Head of caudate nucleus (tissue), 42 donors: ENCODE data around the gene SOX11.
A peak's percentile ranks its signal among the peaks of the same experiment; 100 is the strongest.

ENCODE experiments used
- DNase-seq, 42 donors: peaks; one replicate each; pipeline versions ENCODE4 v3.0.0 to v3.0.0-alpha.2; 2020 to 2021; ENCODE audit warnings: mixed read lengths in 7 of 42
- intact Hi-C: fragments of 100-400 bp; cut with DNase I; formaldehyde crosslinking; loops from one replicate; pipeline ENCODE4 v1.15.0; 2022

SOX11 gene

GRCh38 chr2:5690718-5691220, 1.4 kb upstream of the SOX11 start:
- intact Hi-C loops = no loop called here
- peak in 6 of 42 donors; percentile 6 to 29 (median 12) for DNase-seq

- intact Hi-C loops = no loop called here
- DNase-seq = peak in 36 of 42 donors; percentile 23 to 81 (median 54)
Measured at GRCh38 chr2:5691221-5691984, 781 bp upstream of the SOX11 start.

GRCh38 chr2:5692561-5693286, 540 bp downstream of the SOX11 start:
- DNase-seq = peak in 14 of 42 donors; percentile 4 to 44 (median 16)
- intact Hi-C loops = no loop called here

GRCh38 chr2:5693287-5694201, 1.4 kb downstream of the SOX11 start:
- intact Hi-C loops = no loop called here
- DNase-seq = peak in 35 of 42 donors; percentile 15 to 68 (median 43)

GRCh38 chr2:5694306-5694705, 2.1 kb downstream of the SOX11 start:
- DNase-seq = no peak
- intact Hi-C loops = no loop called here

- DNase-seq = peak in 36 of 42 donors; percentile 25 to 64 (median 42)
- intact Hi-C loops = no loop called here
Measured at GRCh38 chr2:5695654-5696403, 3.6 kb downstream of the SOX11 start.

- DNase-seq = peak in 33 of 42 donors; percentile 17 to 68 (median 46)
- intact Hi-C loops = no loop called here
Measured at GRCh38 chr2:5696404-5696944, 4.3 kb downstream of the SOX11 start.

GRCh38 chr2:5696945-5697521, 4.8 kb downstream of the SOX11 start:
- intact Hi-C loops = no loop called here
- peak in 36 of 42 donors; percentile 26 to 72 (median 54) for DNase-seq

- intact Hi-C loops = no loop called here
- no peak for DNase-seq
Measured at GRCh38 chr2:5697562-5697961, 5.4 kb downstream of the SOX11 start.

GRCh38 chr2:5698134-5698533, 6.0 kb downstream of the SOX11 start:
- DNase-seq = no peak
- intact Hi-C loops = no loop called here

GRCh38 chr2:5699963-5700362, 7.8 kb downstream of the SOX11 start:
- intact Hi-C loops = no loop called here
- no peak for DNase-seq

- no peak for DNase-seq
- intact Hi-C loops = no loop called here
Measured at GRCh38 chr2:5700551-5700950, 8.4 kb downstream of the SOX11 start.

- no peak for DNase-seq
- intact Hi-C loops = no loop called here
Measured at GRCh38 chr2:5701266-5701665, 9.1 kb downstream of the SOX11 start.

- DNase-seq = no peak
Measured at GRCh38 chr2:5703166-5703565, 11.0 kb downstream of the SOX11 start.

GRCh38 chr2:5705490-5705889, 13.3 kb downstream of the SOX11 start:
- DNase-seq = no peak
- intact Hi-C loops = no loop called here

More at GRCh38 chr2:5703166-5703565, 11.0 kb downstream of the SOX11 start:
- intact Hi-C loops = no loop called here

GRCh38 chr2:5706717-5707455, 14.7 kb downstream of the SOX11 start:
- intact Hi-C loops = no loop called here
- no peak for DNase-seq

GRCh38 chr2:5710615-5711014, 18.4 kb downstream of the SOX11 start:
- intact Hi-C loops = no loop called here
- DNase-seq = no peak
